Astrocyte (in vitro differentiated cells and primary cell): ENCODE data around the gene TBC1D22B.

Source experiments
- EZH2 ChIP-seq: IDR thresholded peaks from 2 replicates; pipeline ENCODE4 v1.6.1; 2012; ENCODE audit warnings: mild to moderate bottlenecking, low read length, inconsistent platforms; ENCODE audit not compliant: insufficient read depth
- TF ChIP-seq, protein P1 (sequence below): IDR thresholded peaks from 2 replicates; pipeline ENCODE4 v1.5.1; 2011; ENCODE audit warnings: low read depth, mild to moderate bottlenecking, inconsistent platforms, low read length, moderate library complexity; ENCODE audit not compliant: insufficient read depth

DNA sequence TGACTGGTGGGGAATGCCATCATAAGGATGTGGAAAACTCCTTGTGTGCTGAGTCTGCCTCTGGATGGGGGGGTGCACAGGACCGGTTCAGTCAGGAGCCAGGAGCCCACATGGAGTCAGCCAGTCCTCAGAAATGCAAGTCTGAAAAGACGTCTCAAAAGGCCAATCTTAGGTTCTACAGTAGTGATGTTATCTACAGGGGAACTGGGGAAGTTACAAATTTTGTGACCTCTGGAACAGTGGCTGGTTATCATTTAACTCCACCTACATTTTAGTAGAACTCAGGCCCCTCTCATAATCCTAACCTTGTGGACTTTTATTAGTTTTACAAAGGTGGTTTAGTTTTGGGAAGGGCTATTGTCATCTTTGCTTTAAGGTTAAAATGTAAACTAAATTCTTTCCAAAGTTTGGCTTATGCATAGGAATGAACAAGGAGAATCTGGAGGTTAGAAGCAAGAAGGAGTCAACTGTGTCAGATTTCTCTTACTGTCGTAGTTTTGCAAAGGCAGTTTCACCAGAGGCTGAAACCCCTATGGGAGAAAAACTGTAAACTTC, 13.7 kb upstream of the TBC1D22B start:
- TF ChIP-seq, protein P1, sequence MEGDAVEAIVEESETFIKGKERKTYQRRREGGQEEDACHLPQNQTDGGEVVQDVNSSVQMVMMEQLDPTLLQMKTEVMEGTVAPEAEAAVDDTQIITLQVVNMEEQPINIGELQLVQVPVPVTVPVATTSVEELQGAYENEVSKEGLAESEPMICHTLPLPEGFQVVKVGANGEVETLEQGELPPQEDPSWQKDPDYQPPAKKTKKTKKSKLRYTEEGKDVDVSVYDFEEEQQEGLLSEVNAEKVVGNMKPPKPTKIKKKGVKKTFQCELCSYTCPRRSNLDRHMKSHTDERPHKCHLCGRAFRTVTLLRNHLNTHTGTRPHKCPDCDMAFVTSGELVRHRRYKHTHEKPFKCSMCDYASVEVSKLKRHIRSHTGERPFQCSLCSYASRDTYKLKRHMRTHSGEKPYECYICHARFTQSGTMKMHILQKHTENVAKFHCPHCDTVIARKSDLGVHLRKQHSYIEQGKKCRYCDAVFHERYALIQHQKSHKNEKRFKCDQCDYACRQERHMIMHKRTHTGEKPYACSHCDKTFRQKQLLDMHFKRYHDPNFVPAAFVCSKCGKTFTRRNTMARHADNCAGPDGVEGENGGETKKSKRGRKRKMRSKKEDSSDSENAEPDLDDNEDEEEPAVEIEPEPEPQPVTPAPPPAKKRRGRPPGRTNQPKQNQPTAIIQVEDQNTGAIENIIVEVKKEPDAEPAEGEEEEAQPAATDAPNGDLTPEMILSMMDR: no peak
- no peak for TF ChIP-seq EZH2
